Middle frontal gyrus (tissue), 1 donor: ENCODE results near the gene TTC5.
"Not testable (repeated sequence)": the region's sequence is repeated elsewhere in the genome, so short reads cannot be mapped to it uniquely, and the experiment has no call there.

ENCODE experiments used
- DNase-seq: peaks from one replicate; pipeline ENCODE4 v3.0.0-alpha.2; 2015; ENCODE audit warnings: low spot score; ENCODE audit errors: extremely low spot score

The TTC5 gene, protein sequence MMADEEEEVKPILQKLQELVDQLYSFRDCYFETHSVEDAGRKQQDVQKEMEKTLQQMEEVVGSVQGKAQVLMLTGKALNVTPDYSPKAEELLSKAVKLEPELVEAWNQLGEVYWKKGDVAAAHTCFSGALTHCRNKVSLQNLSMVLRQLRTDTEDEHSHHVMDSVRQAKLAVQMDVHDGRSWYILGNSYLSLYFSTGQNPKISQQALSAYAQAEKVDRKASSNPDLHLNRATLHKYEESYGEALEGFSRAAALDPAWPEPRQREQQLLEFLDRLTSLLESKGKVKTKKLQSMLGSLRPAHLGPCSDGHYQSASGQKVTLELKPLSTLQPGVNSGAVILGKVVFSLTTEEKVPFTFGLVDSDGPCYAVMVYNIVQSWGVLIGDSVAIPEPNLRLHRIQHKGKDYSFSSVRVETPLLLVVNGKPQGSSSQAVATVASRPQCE

DNA sequence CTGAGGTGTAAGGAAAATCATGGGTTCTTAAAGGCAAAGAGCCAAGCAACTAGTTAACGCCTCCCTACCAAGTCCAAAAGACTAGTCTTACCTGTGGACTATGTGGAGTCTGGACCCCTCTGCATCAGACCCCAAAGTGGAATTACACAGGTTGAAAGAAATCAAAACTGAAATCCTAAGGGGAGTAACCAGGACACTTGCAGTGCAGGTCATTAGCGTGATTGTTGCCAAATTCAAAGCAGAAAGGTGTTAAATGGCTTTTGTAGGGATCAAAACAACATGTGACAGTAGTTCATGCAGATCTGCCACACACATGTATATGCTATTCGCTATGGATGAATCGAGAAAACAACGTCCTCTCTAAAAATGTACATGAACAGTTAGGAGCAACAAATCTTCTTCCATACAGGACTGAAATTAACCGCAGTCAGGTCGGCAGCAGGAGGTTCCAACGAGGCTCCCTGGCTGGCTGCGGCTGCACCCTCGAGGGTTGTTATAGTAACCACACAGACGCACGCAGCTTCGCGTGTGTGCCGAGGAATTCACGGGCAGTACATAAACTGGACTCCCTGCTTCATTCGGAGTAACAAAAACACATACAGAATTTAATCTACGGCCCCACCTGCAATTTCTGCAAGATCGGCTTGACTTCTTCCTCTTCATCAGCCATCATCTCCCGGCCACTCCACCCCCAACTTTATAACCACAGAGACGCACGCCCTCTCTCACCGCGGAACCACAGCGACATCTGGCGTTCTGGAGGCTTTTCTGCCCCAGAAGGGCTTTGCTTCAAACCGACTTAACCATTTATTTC lies at the start of gene TTC5:
TTC5 (minus strand) TSS at position 687 of the 814 bp plus-strand sequence; CDS start at position 673, 14 bp downstream.
- DNase-seq, result peak; percentile 82

DNA sequence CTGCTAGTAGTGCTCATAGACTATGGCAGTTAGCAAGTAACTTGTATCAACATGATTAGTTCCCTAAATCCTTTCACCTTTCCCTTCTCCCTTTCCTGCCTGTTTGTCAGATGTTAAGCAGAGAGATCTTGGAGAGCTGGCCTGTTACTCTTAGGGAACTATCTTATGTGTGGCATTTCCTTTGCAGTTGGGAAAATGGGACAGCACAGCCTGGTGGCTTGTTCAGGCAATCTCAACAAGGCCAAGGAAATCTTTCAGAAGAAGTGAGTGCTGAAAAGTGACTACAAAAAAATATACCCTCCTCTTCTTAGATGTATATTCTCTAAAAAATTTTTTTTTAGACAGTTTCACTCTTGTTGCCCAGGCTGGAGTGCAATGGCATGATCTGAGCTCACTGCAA lies 45.1 kb upstream of the TTC5 start:
- no peak for DNase-seq

DNA sequence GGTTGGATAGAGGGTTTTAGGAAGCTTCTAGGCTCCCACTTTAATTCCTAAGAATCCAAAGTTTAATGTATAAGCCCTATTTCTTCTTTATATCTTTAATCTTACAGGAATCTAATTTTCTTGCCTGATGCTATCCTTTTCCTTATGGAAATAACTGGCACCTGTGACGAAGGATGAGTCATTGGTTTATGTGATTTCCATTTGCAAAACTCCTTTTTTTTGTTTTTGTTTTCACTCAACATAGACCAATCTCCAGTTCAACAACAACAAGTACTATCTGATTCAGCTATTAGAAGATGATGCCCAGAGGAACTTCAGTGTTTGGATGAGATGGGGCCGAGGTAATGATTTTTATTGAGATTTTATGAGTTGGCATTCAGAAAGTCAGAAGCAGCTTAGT lies 44.5 kb upstream of the TTC5 start:
- no peak for DNase-seq

DNA sequence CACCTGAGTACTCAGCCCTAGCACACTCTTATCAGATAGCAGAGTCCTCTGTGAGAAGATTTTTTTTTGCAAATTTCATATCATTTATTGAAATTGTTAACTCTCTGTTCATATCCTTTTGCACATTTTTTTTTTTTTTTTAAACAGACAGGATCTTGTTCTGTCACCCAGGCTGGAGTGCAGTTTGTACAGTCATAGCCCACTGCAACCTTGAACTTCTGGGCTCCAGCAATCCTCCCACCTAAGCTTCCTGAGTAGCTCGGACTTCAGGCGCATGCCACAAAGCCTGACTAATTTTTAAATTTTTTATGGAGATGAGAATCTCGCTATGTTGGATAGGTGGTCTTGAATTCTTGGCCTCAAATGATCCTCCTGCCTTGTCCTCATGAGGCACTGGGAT lies 42.0 kb upstream of the TTC5 start:
- DNase-seq, result no peak

DNA sequence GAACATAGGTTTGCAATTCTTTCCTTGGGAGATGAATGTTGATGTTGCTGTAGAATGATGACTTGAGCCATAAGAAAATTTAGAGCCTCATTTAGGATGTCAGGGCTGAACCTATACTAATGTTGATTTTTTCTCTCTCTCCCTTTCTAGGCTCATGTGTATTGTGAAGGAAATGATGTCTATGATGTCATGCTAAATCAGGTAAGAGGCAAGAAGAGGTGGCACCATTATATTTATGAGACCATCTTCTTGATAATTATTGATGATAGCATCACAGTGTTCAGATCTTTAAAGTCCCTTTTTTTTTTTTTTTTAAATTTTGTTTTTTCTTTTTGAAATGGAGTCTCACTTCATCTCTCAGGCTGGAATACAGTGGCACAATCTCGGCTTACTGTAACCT lies 41.0 kb upstream of the TTC5 start:
- DNase-seq, result no peak

DNA sequence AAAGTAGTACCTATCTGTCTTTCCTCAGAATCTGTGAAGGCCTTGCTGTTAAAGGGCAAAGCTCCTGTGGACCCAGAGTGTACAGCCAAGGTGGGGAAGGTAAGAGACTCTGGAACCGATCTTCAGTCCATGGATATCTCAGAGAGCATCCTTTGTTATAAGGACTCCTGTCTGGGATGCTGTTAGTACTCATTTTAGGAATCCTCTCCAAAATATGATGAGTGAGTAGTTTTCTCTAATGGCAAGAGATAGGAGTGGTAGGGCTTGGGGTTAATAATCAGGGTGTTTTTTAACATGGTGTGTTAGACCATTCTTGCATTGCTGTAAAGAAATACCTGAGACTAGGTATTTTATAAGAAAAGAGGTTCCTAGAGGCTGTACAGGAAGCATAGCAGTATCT lies 39.6 kb upstream of the TTC5 start:
- DNase-seq, result no peak

DNA sequence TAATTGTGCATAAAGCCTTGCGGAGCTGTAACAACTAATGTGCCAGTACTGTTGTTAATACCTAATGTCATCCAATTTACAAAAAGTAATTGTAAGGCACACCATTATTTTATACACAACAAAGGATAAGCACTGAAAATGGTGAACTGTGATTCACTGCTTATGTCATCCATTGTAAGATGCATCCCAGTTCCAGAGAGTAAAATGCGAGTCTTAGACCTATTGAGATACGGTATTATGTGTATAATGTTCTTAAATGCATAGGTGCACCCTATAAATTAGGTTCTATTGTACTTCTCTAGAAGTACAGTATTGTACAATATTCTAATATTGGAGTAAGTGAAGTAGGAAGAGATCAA lies 38.1 kb upstream of the TTC5 start:
- no peak for DNase-seq

DNA sequence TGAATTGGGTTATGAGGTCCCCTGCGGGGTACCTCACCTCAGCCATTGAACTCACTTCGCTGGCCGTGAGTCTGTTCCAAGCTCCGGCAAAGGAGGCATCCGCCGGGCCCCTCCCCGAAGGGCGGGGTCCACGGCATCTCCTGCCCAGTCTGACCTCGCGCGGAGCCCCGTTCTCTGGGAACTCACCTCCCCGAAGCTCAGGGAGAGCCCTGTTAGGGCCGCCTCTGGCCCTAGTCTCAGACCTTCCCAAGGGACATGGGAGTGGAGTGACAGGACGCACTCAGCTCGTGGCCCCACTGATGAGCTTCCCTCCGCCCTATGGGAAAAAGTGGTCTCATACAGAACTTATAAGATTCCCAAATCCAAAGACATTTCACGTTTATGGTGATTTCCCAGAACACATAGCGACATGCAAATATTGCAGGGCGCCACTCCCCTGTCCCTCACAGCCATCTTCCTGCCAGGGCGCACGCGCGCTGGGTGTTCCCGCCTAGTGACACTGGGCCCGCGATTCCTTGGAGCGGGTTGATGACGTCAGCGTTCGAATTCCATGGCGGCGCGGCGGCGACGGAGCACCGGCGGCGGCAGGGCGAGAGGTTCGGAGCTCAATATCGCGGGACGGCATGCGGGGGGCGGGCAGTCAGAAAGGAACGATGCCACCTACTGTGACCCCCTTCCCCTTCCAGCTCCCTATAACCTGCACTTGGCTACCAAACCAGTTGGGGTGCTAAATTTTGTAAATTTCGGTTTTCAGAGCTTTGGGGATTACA lies 37.5 kb upstream of the TTC5 start, which contains the start of gene PARP2:
PARP2 (plus strand) TSS at position 544 of the 770 bp plus-strand sequence; CDS start at position 551, 7 bp downstream.
- peak; percentile 99 for DNase-seq

DNA sequence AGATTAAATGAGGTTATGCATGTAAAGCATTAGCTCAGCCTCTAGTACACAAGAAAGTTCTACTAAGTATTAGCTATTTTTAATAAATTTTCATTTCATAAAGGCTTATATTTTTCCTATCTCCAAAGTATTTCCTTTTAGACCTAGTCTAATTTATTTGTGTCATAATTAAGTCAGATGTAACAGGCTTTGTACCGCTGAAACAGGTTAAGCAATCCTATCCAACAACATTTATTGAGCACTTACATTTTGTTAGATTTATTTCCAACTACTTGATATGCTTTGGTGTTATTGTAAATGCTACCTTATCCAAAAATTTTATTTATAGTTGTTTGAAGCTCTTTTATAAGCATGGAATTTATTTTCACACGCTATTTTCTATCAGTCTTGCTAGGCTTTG lies 35.9 kb upstream of the TTC5 start:
- no peak for DNase-seq

DNA sequence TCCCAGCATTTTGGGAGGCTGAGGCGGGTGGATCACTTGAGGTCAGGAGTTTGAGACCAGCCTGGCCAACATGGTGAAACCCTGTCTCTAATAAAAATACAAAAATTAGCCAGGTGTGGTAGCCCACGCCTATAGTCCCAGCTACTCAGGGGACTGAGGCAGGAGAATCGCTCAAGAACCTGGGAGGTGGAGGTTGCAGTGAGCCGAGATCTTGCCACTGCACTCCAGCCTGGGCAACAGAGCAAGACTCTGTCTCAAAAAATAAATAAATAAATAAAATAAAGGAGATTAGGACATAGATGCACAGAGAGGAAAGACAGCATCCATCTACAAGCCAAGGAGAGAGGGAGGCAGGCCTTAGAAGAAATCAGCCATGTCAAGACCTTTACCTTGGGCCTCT lies 35.3 kb upstream of the TTC5 start:
- DNase-seq, result not testable (repeated sequence)

DNA sequence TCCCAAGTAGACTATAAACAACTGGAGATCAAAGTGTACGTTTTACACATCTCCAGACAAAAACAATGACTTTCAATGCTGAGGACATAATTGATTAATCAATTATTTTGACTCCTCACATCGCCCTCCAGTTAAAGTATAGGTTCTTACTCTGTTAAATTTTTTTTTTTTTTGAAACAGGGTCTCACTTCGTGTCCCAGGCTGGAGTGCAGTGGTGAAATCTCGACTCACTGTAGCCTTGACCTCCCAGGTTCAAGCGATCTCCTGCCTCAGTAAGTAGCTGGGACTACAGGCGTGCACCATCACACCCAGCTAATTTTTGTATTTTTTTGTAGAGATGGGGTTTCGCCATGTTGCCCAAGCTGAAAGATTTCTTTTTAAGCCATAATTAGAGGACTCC lies 28.3 kb upstream of the TTC5 start:
- no peak for DNase-seq

DNA sequence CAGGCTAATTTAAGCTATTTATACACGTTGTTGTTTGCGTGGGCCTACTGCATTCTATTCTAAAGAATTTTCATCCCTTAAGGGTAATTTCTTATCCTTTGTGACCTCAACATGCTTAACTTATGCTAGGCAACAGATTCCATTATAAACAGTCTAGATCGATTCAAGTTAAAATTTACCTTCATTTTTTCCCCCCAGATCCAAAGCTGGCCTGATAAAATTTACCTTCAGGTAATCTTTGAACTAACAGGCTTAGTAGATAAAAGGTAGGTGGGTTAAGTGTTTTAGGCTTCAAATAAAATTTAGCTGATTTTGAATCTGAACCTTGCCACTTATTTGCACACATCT lies 27.7 kb upstream of the TTC5 start:
- no peak for DNase-seq

DNA sequence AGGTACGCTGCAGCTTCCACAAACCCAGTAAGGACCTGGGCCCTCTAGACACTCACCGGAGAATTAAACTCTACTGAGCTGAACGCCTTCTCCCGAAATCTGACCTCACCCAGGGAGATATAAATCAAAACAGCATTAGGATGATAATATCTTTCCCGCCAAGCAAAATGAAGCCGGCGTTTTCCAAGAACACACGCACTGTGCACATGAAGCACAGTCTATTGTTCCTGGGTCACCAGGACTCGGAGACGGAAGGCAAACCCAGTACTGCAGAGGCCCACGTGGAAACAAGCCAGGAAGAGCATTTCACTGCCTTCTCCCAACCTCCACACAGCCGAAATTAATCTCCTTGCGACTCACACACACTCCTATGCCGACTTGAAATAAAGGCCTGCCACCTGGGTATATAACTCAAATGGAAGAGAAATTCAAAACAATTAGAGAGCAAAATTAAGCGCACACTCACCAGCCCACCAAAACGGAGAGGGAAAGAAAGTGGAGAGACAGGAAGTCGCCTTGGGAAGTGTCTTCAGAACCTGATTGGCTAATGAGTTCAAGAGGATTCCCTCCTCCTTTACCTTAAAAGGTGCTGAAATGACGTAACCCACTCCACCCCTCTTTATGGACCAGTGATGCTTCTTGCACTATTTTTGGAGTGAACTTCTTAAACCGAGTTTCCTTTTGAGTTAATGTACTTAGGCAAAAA lies 27.2 kb upstream of the TTC5 start, which contains the start of gene CCNB1IP1:
CCNB1IP1 (minus strand) TSS at position 492 of the 706 bp plus-strand sequence. CDS start 16,756 bp downstream, outside the sequence.
- peak; percentile 72 for DNase-seq

DNA sequence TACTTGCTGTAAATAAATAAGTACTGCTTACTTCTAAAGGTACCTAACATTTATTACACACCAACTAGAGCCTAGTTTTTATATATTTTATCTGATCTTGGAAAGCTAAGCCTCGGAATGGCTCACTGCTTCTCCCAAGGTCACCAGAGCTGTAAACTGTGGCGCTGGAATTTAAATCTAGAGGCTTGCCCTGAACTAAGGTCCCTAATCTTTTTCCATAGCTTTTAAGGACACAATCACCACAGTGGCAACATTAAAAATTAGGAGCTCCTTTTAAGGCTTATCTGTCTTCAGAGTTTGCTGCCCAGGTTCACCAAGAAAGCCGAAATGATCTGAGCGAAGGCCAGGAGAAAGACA lies 26.7 kb upstream of the TTC5 start:
- DNase-seq, result no peak

DNA sequence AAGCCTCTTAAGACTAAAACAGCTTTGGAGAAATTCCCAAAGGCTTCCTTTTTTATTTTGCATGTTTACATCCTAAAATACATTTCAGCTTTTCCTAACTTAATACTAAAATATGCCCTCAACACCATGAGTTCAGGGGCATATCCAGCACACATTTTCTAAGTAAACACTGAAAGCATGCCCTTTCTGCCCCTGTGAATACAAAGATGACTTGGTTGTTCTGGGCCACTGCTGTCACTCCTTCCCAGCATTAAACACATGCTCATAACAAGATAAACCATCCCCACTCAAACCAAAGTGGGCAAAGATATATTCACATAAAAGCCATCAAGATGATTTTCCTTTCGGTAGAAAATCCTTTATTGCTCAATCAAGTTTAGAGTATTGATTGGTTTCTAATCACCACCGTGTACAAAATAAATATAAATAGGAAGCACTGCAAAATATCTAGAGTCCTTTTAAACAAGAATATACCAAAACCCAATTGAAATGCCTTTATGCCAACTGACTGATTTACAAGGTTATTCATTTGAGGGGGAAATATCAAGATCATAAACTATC lies 25.4 kb upstream of the TTC5 start:
- no peak for DNase-seq

DNA sequence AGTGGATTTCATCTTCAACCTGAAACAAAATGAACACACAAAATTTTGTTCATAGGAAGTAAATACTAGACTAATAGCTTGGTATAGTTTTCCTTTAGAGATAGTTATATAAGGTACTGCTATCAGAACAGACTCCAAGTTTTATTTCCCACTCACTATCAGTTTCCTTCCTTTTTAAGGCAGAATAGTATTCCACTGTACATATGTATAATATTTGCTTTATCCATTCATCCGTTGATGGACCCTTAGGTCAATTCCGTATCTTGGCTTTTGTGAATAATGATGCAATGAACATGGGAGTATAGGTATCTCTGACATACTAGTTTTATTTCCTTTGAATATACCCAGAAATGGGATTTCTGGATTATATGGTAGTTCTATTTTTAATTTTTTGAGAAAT lies 23.6 kb upstream of the TTC5 start:
- DNase-seq, result no peak

DNA sequence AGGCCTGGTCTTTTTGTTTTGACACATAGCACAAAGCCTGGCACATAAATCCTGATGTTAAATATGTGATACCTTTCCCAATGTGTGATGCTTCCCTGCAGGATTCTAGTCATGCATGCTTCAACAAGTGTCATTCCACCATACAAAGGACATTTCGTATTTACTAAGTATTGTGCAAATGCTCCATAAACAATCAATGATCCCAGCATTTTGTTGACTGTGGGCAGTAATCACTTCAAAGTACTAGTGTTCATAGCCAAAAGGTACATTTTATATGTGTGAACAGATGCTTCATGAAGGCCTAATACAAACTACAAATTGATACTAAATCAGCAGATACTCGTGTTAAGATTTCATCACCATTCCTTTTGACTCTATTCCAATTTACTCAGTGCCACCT lies 23.0 kb upstream of the TTC5 start:
- no peak for DNase-seq

DNA sequence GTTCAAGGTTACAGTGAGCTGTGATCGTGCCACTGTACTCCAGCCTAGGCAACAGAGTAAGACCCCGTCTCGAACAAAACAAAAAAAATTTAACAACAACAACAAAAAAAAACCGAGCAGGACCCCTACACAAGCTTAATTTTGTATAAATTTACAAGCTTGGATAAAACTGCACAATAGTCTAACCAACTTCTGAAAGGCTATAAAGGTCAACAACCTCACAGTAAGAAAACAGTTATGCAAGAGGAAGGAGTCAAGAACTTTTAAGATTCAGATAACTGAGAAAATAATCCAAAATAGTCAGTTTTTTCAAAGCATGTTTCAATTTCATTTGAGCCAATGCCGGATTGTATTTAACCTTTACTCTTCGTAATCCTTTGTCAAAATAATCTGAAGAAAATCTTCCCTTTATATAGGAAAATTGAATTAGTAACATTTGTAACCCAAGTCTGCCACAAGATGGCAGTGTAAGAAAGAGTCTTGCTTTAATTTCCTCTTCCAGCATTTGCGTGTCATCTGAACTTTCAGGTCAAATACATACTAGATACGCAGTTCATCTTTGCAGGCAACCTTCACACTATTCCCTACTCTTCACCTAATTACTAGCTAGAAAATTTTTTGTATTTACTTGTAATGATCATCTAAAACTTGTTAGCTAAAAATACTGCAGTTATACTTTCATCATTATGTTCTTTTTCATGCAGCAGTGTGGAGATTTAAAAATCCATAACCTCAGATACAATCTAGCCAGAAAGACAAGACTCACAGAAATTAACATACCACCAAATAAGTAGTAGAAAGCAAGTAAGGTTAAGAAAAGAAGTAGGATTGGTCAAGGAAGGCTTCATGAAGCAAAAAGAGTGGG lies 21.5 kb upstream of the TTC5 start:
- DNase-seq, result peak; percentile 57

DNA sequence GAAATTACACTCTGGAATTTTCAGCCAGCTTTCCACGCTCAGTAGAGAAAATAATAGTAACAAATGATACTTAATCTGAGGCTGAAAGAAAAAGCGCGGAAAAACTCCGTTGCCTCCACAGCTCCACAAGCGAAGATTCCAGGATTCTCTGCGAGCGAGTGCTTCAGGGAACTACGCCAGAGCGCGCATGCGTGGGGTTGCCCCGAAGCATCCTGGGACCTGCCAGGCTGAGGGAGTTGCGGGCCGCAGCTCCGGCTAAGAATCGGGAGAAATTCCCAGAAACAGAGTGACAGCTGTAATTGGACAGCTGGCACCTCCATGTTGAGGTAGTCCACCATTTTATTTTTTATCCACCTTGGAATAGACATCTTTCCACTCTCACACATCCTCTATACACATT lies 12.0 kb upstream of the TTC5 start:
- no peak for DNase-seq

DNA sequence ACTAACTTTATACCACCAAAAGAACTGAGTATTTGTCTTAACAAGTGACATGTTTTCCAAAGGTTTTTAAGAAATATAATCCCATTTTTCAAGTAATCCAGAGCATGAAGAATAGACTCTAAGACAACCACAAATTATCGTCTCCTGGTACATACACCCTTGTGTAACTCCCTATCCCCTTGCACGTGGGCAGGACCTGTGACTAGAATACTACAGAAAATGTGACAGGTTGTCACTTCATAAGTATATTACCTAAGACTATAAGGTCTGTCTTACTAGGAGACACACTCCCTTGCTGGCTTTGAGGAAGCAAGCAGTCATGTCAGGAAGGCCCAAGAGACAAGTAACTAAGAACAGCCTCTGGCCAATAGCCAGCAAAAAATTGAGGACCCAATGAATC lies 8.3 kb upstream of the TTC5 start:
- DNase-seq, result no peak
